Fibroblast of lung (primary cell): Measurements from ENCODE around the gene SPECC1L.
"Not testable (repeated sequence)": the region's sequence is repeated elsewhere in the genome, so short reads cannot be mapped to it uniquely, and the experiment has no call there.

Experiments
- EZH2 ChIP-seq: IDR thresholded peaks from 2 replicates; pipeline ENCODE4 v1.5.1; 2012; ENCODE audit warnings: low read length, control low read depth, mild to moderate bottlenecking; ENCODE audit errors: missing control alignments
- TF ChIP-seq, protein P1 (sequence below), 2 donors: IDR thresholded peaks in 1 of 2; conservative IDR thresholded peaks in 1 of 2; 1 replicate in 1 of 2; 2 replicates in 1 of 2; pipeline ENCODE4 v1.5.1; 2011 to 2012; ENCODE audit warnings: low read length in 2 of 2, control low read depth in 1 of 2, inconsistent platforms in 1 of 2, low read depth in 1 of 2, mild to moderate bottlenecking in 1 of 2

DNA sequence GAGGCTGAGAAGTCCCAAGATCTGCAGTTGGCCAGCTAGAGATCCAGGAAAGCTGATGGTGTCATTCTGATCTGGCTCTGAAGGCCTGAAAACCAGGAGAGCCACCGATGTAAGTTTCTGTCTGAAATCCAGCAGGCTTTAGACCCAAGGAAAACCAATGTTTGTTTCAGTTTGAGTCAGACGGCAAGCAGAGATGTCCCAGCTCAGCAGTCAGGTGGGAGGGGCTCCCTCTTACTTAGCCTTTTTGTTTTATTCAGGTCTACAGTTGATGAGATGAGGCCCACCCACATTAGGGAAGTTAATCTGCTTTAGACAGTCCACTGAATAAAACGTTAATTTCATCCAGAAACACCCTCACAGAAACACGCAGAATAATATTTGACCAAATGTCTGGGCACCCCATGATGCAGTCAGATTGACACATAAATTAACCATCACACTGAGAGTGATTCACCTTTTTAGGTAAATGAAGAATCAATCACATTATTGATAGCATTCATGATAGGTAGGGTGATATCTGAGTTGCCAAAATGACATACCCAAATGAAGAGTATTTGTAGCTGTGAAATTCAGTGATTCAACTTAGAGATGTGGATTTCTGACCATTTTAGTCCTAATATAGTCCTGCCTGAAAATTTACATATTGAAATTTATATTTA is 28.0 kb downstream of the SPECC1L start:
- TF ChIP-seq EZH2: not testable (repeated sequence)
- TF ChIP-seq, protein P1, sequence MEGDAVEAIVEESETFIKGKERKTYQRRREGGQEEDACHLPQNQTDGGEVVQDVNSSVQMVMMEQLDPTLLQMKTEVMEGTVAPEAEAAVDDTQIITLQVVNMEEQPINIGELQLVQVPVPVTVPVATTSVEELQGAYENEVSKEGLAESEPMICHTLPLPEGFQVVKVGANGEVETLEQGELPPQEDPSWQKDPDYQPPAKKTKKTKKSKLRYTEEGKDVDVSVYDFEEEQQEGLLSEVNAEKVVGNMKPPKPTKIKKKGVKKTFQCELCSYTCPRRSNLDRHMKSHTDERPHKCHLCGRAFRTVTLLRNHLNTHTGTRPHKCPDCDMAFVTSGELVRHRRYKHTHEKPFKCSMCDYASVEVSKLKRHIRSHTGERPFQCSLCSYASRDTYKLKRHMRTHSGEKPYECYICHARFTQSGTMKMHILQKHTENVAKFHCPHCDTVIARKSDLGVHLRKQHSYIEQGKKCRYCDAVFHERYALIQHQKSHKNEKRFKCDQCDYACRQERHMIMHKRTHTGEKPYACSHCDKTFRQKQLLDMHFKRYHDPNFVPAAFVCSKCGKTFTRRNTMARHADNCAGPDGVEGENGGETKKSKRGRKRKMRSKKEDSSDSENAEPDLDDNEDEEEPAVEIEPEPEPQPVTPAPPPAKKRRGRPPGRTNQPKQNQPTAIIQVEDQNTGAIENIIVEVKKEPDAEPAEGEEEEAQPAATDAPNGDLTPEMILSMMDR (conservative IDR thresholded peaks at IDR 0.05 in 1 of 2, IDR thresholded peaks at IDR 0.05 in 1 of 2; ENCODE audit: low read depth in 1 of 2, low read length in 2 of 2): not testable (repeated sequence)
